DND-41 (cell line): ENCODE measurements around the gene MRRF.

Experiments
- ATAC-seq: fragments of 200-7000 bp; cut with Tn5 transposase; 3 replicates; pipeline ENCODE4 v1.9.1; 2021; ENCODE audit warnings: low read depth; ENCODE audit not compliant: insufficient read depth
- DNase-seq: peaks from one replicate; pipeline ENCODE4 v3.0.0-alpha.2; 2020
- H2AFZ ChIP-seq: 2 replicates; pipeline ENCODE4 v1.6.0; 2012; ENCODE audit warnings: low read depth, low read length
- H3K27ac ChIP-seq: 2 replicates; pipeline ENCODE4 v1.5.1; 2012; ENCODE audit warnings: low read length, inconsistent platforms
- H3K27me3 ChIP-seq: fragments of 200-600 bp; sonication (generic); 2 replicates; pipeline ENCODE4 v1.6.0; 2012; ENCODE audit warnings: low read length, mild to moderate bottlenecking, inconsistent platforms; ENCODE audit not compliant: insufficient read depth, poor library complexity
- H3K36me3 ChIP-seq: 2 replicates; pipeline ENCODE4 v1.5.1; 2012; ENCODE audit warnings: low read length, inconsistent platforms; ENCODE audit not compliant: insufficient read depth
- H3K4me1 ChIP-seq: 2 replicates; pipeline ENCODE4 v1.5.1; 2012; ENCODE audit warnings: mild to moderate bottlenecking, low read length; ENCODE audit not compliant: insufficient read depth
- H3K4me2 ChIP-seq: 2 replicates; pipeline ENCODE4 v1.6.0; 2012; ENCODE audit warnings: mild to moderate bottlenecking, moderate library complexity, low read length, inconsistent platforms; ENCODE audit not compliant: insufficient read depth
- H3K4me3 ChIP-seq, 2 experiments: fragments of 200-600 bp in 1 of 2; shearing (Covaris generic) in 1 of 2; 2 replicates each; pipeline ENCODE4 v1.5.1; 2012 to 2016; ENCODE audit warnings: inconsistent platforms in 2 of 2, low read length in 2 of 2, mild to moderate bottlenecking in 2 of 2, low read depth in 1 of 2, moderate library complexity in 1 of 2
- H3K79me2 ChIP-seq: 2 replicates; pipeline ENCODE4 v1.6.0; 2012; ENCODE audit warnings: low read length, inconsistent platforms; ENCODE audit not compliant: insufficient read depth
- H3K9ac ChIP-seq: 2 replicates; pipeline ENCODE4 v1.6.0; 2012; ENCODE audit warnings: low read depth, mild to moderate bottlenecking, inconsistent platforms, low read length, moderate library complexity
- H3K9me3 ChIP-seq: 2 replicates; pipeline ENCODE4 v1.5.1; 2012; ENCODE audit warnings: low read length, moderate library complexity, mild to moderate bottlenecking, inconsistent platforms; ENCODE audit not compliant: insufficient read depth, severe bottlenecking
- H4K20me1 ChIP-seq: 2 replicates; pipeline ENCODE4 v1.6.0; 2012; ENCODE audit warnings: low read length; ENCODE audit not compliant: insufficient read depth
- CTCF ChIP-seq: IDR thresholded peaks from 2 replicates; pipeline ENCODE4 v1.5.1; 2012; ENCODE audit warnings: borderline replicate concordance, low read length, moderate library complexity, mild to moderate bottlenecking; ENCODE audit not compliant: poor library complexity, severe bottlenecking; ENCODE audit errors: extremely low read depth
- EZH2 ChIP-seq: IDR thresholded peaks from 3 replicates; pipeline ENCODE4 v1.6.1; 2012; ENCODE audit warnings: borderline replicate concordance, low read depth, mild to moderate bottlenecking, moderate library complexity, low read length, inconsistent platforms; ENCODE audit not compliant: severe bottlenecking

Gene MRRF

GRCh38 chr9:122216798-122217418, 47.8 kb upstream of the MRRF start:
- no peaks in the 10 kb centered on the region for H3K9me3 ChIP-seq
- no peak overlapping the region for H3K4me2 ChIP-seq
- no peak overlapping the region for H2AFZ ChIP-seq
- H3K4me1 ChIP-seq = no peaks in the 10 kb centered on the region
- no peaks in the 10 kb centered on the region for H3K36me3 ChIP-seq
- DNase-seq (no peak), ATAC-seq (no peak)
- H3K27me3 ChIP-seq = no peaks in the 10 kb centered on the region
- H3K9ac ChIP-seq = no peak overlapping the region
- H3K4me3 ChIP-seq = no peak overlapping the region
- no peaks in the 10 kb centered on the region for H4K20me1 ChIP-seq
- no peak for TF ChIP-seq EZH2
- TF ChIP-seq CTCF = no peak
- H3K27ac ChIP-seq = no peak overlapping the region
- H3K79me2 ChIP-seq = no peaks in the 10 kb centered on the region

GRCh38 chr9:122217640-122218039, 47.0 kb upstream of the MRRF start:
- no peak overlapping the region for H3K9ac ChIP-seq
- ATAC-seq (no peak), DNase-seq (no peak)
- no peaks in the 10 kb centered on the region for H3K27me3 ChIP-seq
- H3K9me3 ChIP-seq = no peaks in the 10 kb centered on the region
- H2AFZ ChIP-seq = no peak overlapping the region
- no peak overlapping the region for H3K27ac ChIP-seq
- H3K36me3 ChIP-seq = no peaks in the 10 kb centered on the region
- H3K4me1 ChIP-seq = no peaks in the 10 kb centered on the region
- TF ChIP-seq EZH2 = no peak
- TF ChIP-seq CTCF = no peak
- no peak overlapping the region for H3K4me3 ChIP-seq
- no peak overlapping the region for H3K4me2 ChIP-seq
- no peaks in the 10 kb centered on the region for H4K20me1 ChIP-seq
- H3K79me2 ChIP-seq = no peaks in the 10 kb centered on the region

GRCh38 chr9:122218071-122218934, 46.4 kb upstream of the MRRF start:
- no peak for ATAC-seq
- Histone ChIP-seq H3K79me2 (no peaks in the 10 kb centered on the region), H3K4me2 (no peak overlapping the region), H3K27ac (no peak overlapping the region), H3K36me3 (no peaks in the 10 kb centered on the region), H4K20me1 (no peaks in the 10 kb centered on the region), H3K9me3 (no peaks in the 10 kb centered on the region), H2AFZ (no peak overlapping the region), H3K4me3 (no peak overlapping the region), H3K27me3 (peaks cover 1% of the 10 kb centered on the region), H3K9ac (no peak overlapping the region), H3K4me1 (no peaks in the 10 kb centered on the region)
- no peak for TF ChIP-seq EZH2
- no peak for TF ChIP-seq CTCF
- DNase-seq = no peak
